GM12892 (cell line): Measurements from ENCODE around the gene ZMIZ1.
"Not testable (repeated sequence)": the region's sequence is repeated elsewhere in the genome, so short reads cannot be mapped to it uniquely, and the experiment has no call there.

Experiments
- DNase-seq: peaks from one replicate; pipeline ENCODE4 v3.0.0; 2011; ENCODE audit not compliant: insufficient read length
- FAIRE-seq: peaks from 2 replicates; lab custom pipeline; 2011; peaks lifted over from hg19 to GRCh38; lab: Jason Lieb, UNC
- POLR2A ChIP-seq: IDR thresholded peaks from 2 replicates; pipeline ENCODE4 v1.6.1; 2011; ENCODE audit warnings: low read depth, low read length, control low read depth
- POLR2AphosphoS5 ChIP-seq: IDR thresholded peaks from 2 replicates; pipeline ENCODE4 v1.6.1; 2011; ENCODE audit warnings: low read depth, low read length, control low read depth
- TAF1 ChIP-seq: IDR thresholded peaks from 2 replicates; pipeline ENCODE4 v1.6.1; 2011; ENCODE audit warnings: low read depth, mild to moderate bottlenecking, control low read depth, low read length, borderline replicate concordance

The ZMIZ1 gene

GRCh38 chr10:79025199-79025832 lies 43.5 kb upstream of the ZMIZ1 start:
- no peak for DNase-seq
- FAIRE-seq: no peak
- TF ChIP-seq POLR2A: no peak
- no peak for TF ChIP-seq POLR2AphosphoS5
- TF ChIP-seq TAF1: no peak

- no peak for TF ChIP-seq TAF1
- FAIRE-seq: no peak
- no peak for DNase-seq
These were observed 42.4 kb upstream of the ZMIZ1 start for GRCh38 chr10:79026341-79026761.

GRCh38 chr10:79026806-79027146 lies 42.0 kb upstream of the ZMIZ1 start:
- FAIRE-seq (no peak), DNase-seq (no peak)
- TF ChIP-seq POLR2A (no peak), POLR2AphosphoS5 (no peak)

- FAIRE-seq: no peak
- TF ChIP-seq TAF1 (no peak), POLR2A (no peak), POLR2AphosphoS5 (no peak)
- no peak for DNase-seq
These were observed 41.4 kb upstream of the ZMIZ1 start for GRCh38 chr10:79027147-79028055.

GRCh38 chr10:79028056-79028430 lies 40.7 kb upstream of the ZMIZ1 start:
- no peak for TF ChIP-seq POLR2A
- no peak for TF ChIP-seq TAF1
- TF ChIP-seq POLR2AphosphoS5: no peak
- FAIRE-seq: no peak
- DNase-seq: no peak

GRCh38 chr10:79028451-79029010 lies 40.2 kb upstream of the ZMIZ1 start:
- TF ChIP-seq POLR2A (no peak), TAF1 (no peak)
- DNase-seq: no peak
- FAIRE-seq: no peak

- DNase-seq: no peak
- TF ChIP-seq POLR2A (no peak), TAF1 (no peak)
- FAIRE-seq: no peak
These were observed 39.0 kb upstream of the ZMIZ1 start for GRCh38 chr10:79029478-79030390.

GRCh38 chr10:79030705-79031104 lies 38.1 kb upstream of the ZMIZ1 start:
- no peak for DNase-seq
- no peak for TF ChIP-seq POLR2AphosphoS5
- TF ChIP-seq POLR2A: no peak
- TF ChIP-seq TAF1: no peak
- FAIRE-seq: no peak

GRCh38 chr10:79031723-79032122 lies 37.0 kb upstream of the ZMIZ1 start:
- TF ChIP-seq TAF1: no peak
- DNase-seq (no peak), FAIRE-seq (no peak)

GRCh38 chr10:79034271-79034876 lies 34.4 kb upstream of the ZMIZ1 start:
- DNase-seq (no peak), FAIRE-seq (no peak)
- no peak for TF ChIP-seq POLR2AphosphoS5
- TF ChIP-seq POLR2A: no peak
- no peak for TF ChIP-seq TAF1

- not testable (repeated sequence) for FAIRE-seq, DNase-seq
These were observed 32.4 kb upstream of the ZMIZ1 start for GRCh38 chr10:79036416-79036815.
